ENCODE measurements around the gene ATP5MG.
A peak's percentile ranks its signal among the peaks of the same experiment; 100 is the strongest.
"Not testable (repeated sequence)": the region's sequence is repeated elsewhere in the genome, so short reads cannot be mapped to it uniquely, and the experiment has no call there.

The ATP5MG gene

DNA sequence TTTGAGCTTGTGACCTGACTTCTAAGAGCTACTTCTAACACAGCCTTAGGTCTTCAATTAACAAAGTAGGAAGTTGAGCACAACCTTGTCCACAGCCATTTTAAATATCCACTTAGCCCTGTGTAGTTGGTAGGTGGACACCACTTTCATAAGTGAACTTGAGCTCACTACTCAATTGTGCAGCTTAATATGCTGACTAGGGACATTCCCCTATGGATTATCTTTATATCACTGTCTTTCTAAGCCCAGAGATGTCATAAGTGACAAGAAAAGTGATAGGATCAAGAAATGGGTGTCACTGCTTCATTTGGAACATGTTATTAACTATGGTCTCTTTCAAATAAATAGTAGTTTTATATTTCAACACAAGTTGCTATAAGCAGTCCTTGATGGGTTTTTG, 4.0 kb upstream of the ATP5MG start:
- peaks cover 42% of the 10 kb centered on the region for H3K36me3 ChIP-seq (ENCODE audit: insufficient read depth, low read length)
- no peak for TF ChIP-seq EZH2 (IDR thresholded peaks at IDR 0.05; ENCODE audit: borderline replicate concordance, low read length)
- no peak for TF ChIP-seq CTCF (IDR thresholded peaks at IDR 0.05; ENCODE audit: low read length)
- H3K9me2 ChIP-seq (ENCODE audit: low read depth, low read length): no peaks in the 10 kb centered on the region
- no peak overlapping the region for H3K27ac ChIP-seq (ENCODE audit: low read depth, low read length, poor library complexity, severe bottlenecking)
- H3K4me1 ChIP-seq (ENCODE audit: insufficient read depth, low read length, severe bottlenecking): peaks cover 16% of the 10 kb centered on the region
- H4K20me1 ChIP-seq (ENCODE audit: insufficient read depth, low read length): no peaks in the 10 kb centered on the region
- no peak overlapping the region for H3K9ac ChIP-seq (ENCODE audit: low read length)
- H2AFZ ChIP-seq (ENCODE audit: low read length): no peak overlapping the region
- H3F3A ChIP-seq (ENCODE audit: insufficient read depth, low read length): no peaks in the 10 kb centered on the region
- H3K4me2 ChIP-seq (ENCODE audit: low read length): no peak overlapping the region
- peaks cover 9% of the 10 kb centered on the region for H3K79me2 ChIP-seq (ENCODE audit: insufficient read depth, low read length)
- no peak overlapping the region for H3K4me3 ChIP-seq (ENCODE audit: low read depth, low read length, poor library complexity, severe bottlenecking)
- H3K9me3 ChIP-seq (ENCODE audit: low read length): no peaks in the 10 kb centered on the region
- H3K27me3 ChIP-seq (ENCODE audit: insufficient read depth, low read length): no peaks in the 10 kb centered on the region

GRCh38 chr11:118398791-118399559, 2.4 kb upstream of the ATP5MG start:
- Histone ChIP-seq H3K27ac (ENCODE audit: low read depth, low read length, poor library complexity, severe bottlenecking) (peak overlapping the region; percentile 54), H4K20me1 (ENCODE audit: insufficient read depth, low read length) (no peaks in the 10 kb centered on the region), H3K4me2 (ENCODE audit: low read length) (no peak overlapping the region), H3K9me2 (ENCODE audit: low read depth, low read length) (no peaks in the 10 kb centered on the region), H3K9me3 (ENCODE audit: low read length) (no peaks in the 10 kb centered on the region), H3K4me1 (ENCODE audit: insufficient read depth, low read length, severe bottlenecking) (peaks cover 28% of the 10 kb centered on the region), H3F3A (ENCODE audit: insufficient read depth, low read length) (no peaks in the 10 kb centered on the region), H3K4me3 (ENCODE audit: low read depth, low read length, poor library complexity, severe bottlenecking) (no peak overlapping the region), H2AFZ (ENCODE audit: low read length) (no peak overlapping the region), H3K27me3 (ENCODE audit: insufficient read depth, low read length) (no peaks in the 10 kb centered on the region), H3K9ac (ENCODE audit: low read length) (no peak overlapping the region), H3K79me2 (ENCODE audit: insufficient read depth, low read length) (peaks cover 23% of the 10 kb centered on the region), H3K36me3 (ENCODE audit: insufficient read depth, low read length) (peaks cover 28% of the 10 kb centered on the region)
- no peak for TF ChIP-seq CTCF (IDR thresholded peaks at IDR 0.05; ENCODE audit: low read length)
- TF ChIP-seq EZH2 (IDR thresholded peaks at IDR 0.05; ENCODE audit: borderline replicate concordance, low read length): no peak

- H3K4me1 ChIP-seq (ENCODE audit: insufficient read depth, low read length, severe bottlenecking): peaks cover 34% of the 10 kb centered on the region
- peak overlapping the region; percentile 79 for H3K4me2 ChIP-seq (ENCODE audit: low read length)
These were observed 629 bp downstream of the ATP5MG start for GRCh38 chr11:118401880-118402590.

DNA sequence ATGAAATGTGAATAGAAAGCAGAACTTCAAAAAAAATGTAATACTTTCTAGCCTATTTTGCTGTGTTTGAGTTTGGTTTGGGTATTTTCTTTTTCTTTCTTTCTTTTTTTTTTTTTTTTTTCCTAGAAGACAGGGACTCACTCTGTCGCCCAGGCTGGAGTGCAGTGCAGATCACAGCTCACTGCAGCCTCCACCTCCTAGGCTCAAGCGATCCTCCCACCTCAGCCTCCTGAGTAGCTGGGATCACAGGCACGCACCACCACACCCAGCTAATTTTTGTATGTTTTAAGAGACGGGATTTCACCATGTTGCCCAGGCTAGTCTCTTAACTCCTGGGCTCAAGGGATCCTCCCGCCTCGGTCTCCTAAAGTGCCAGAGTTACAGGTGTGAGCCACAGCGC, 1.2 kb downstream of the ATP5MG start:
- Histone ChIP-seq H3K4me3 (ENCODE audit: low read depth, low read length, poor library complexity, severe bottlenecking) (peak overlapping the region; percentile 82), H3K9ac (ENCODE audit: low read length) (peak overlapping the region; percentile 82), H3K36me3 (ENCODE audit: insufficient read depth, low read length) (peaks cover 32% of the 10 kb centered on the region), H3K4me1 (ENCODE audit: insufficient read depth, low read length, severe bottlenecking) (peaks cover 34% of the 10 kb centered on the region), H3K4me2 (ENCODE audit: low read length) (peak overlapping the region; percentile 79), H3K79me2 (ENCODE audit: insufficient read depth, low read length) (peaks cover 48% of the 10 kb centered on the region)
- H2AFZ ChIP-seq (ENCODE audit: low read length); H3K27ac ChIP-seq (ENCODE audit: low read depth, low read length, poor library complexity, severe bottlenecking); H4K20me1 ChIP-seq (ENCODE audit: insufficient read depth, low read length); H3K9me2 ChIP-seq (ENCODE audit: low read depth, low read length); H3K9me3 ChIP-seq (ENCODE audit: low read length); H3K27me3 ChIP-seq (ENCODE audit: insufficient read depth, low read length); H3F3A ChIP-seq (ENCODE audit: insufficient read depth, low read length): not testable (repeated sequence)

More at GRCh38 chr11:118401880-118402590, 629 bp downstream of the ATP5MG start:
- H3F3A ChIP-seq (ENCODE audit: insufficient read depth, low read length): no peaks in the 10 kb centered on the region
- H2AFZ ChIP-seq (ENCODE audit: low read length): no peak overlapping the region
- peaks cover 31% of the 10 kb centered on the region for H3K36me3 ChIP-seq (ENCODE audit: insufficient read depth, low read length)
- peaks cover 48% of the 10 kb centered on the region for H3K79me2 ChIP-seq (ENCODE audit: insufficient read depth, low read length)
- H3K9me2 ChIP-seq (ENCODE audit: low read depth, low read length): no peaks in the 10 kb centered on the region
- TF ChIP-seq CTCF (IDR thresholded peaks at IDR 0.05; ENCODE audit: low read length) (no peak), EZH2 (IDR thresholded peaks at IDR 0.05; ENCODE audit: borderline replicate concordance, low read length) (no peak)
- H3K4me3 ChIP-seq (ENCODE audit: low read depth, low read length, poor library complexity, severe bottlenecking): peak overlapping the region; percentile 82
- no peaks in the 10 kb centered on the region for H3K9me3 ChIP-seq (ENCODE audit: low read length)
- H3K27ac ChIP-seq (ENCODE audit: low read depth, low read length, poor library complexity, severe bottlenecking): peak overlapping the region; percentile 75
- H4K20me1 ChIP-seq (ENCODE audit: insufficient read depth, low read length): no peaks in the 10 kb centered on the region
- peak overlapping the region; percentile 82 for H3K9ac ChIP-seq (ENCODE audit: low read length)
- H3K27me3 ChIP-seq (ENCODE audit: insufficient read depth, low read length): no peaks in the 10 kb centered on the region

Data from OCI-LY1 (cell line).